Measurements from ENCODE around the gene GRIP1.

GRCh38 chr12:66312189-66312588, 366.7 kb downstream of the GRIP1 start:
- TF ChIP-seq, protein P1, sequence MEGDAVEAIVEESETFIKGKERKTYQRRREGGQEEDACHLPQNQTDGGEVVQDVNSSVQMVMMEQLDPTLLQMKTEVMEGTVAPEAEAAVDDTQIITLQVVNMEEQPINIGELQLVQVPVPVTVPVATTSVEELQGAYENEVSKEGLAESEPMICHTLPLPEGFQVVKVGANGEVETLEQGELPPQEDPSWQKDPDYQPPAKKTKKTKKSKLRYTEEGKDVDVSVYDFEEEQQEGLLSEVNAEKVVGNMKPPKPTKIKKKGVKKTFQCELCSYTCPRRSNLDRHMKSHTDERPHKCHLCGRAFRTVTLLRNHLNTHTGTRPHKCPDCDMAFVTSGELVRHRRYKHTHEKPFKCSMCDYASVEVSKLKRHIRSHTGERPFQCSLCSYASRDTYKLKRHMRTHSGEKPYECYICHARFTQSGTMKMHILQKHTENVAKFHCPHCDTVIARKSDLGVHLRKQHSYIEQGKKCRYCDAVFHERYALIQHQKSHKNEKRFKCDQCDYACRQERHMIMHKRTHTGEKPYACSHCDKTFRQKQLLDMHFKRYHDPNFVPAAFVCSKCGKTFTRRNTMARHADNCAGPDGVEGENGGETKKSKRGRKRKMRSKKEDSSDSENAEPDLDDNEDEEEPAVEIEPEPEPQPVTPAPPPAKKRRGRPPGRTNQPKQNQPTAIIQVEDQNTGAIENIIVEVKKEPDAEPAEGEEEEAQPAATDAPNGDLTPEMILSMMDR (IDR thresholded peaks at IDR 0.05 in 4 of 5, conservative IDR thresholded peaks at IDR 0.05 in 1 of 5): no peak
- no peak for TF ChIP-seq POLR2A (IDR thresholded peaks at IDR 0.05)
